K562 (cell line): ENCODE data around the gene SH3BP5. TPM values are rescaled to one million over a fixed set of nuclear protein-coding genes. Genes with fewer than 3 reads are reported as not detected.
A peak's percentile ranks its signal among the peaks of the same experiment; 100 is the strongest.

Experiments used
- CCAR2 ChIP-seq: fragments of 200-400 bp; formaldehyde crosslinking; IDR thresholded peaks from 2 replicates; pipeline ENCODE4 v1.6.1; 2017; ENCODE audit warnings: mild to moderate bottlenecking, low read depth, low read length
- EGR1 ChIP-seq: fragments of 450-650 bp; conservative IDR thresholded peaks from 2 replicates; pipeline ENCODE4 v1.6.1; 2017; ENCODE audit warnings: mild to moderate bottlenecking
- GTF2B ChIP-seq: IDR thresholded peaks from 2 replicates; pipeline ENCODE4 v1.6.1; 2011; ENCODE audit not compliant: insufficient read length; ENCODE audit errors: extremely low read depth
- HDAC2 ChIP-seq: fragments of 450-650 bp; IDR thresholded peaks from 2 replicates; pipeline ENCODE4 v1.6.1; 2016; ENCODE audit warnings: mild to moderate bottlenecking
- NCOA4 ChIP-seq: fragments of 450-650 bp; IDR thresholded peaks from 2 replicates; pipeline ENCODE4 v1.6.1; 2018; ENCODE audit warnings: mild to moderate bottlenecking; ENCODE audit not compliant: partially characterized antibody
- POLR2B ChIP-seq: fragments of 450-650 bp; IDR thresholded peaks from 2 replicates; pipeline ENCODE4 v1.6.1; 2018; ENCODE audit warnings: low read depth; ENCODE audit not compliant: partially characterized antibody
- PURB ChIP-seq: sonication (generic); formaldehyde crosslinking; IDR thresholded peaks from 2 replicates; pipeline ENCODE4 v1.9.0; 2021; ENCODE audit warnings: low read depth, mild to moderate bottlenecking, missing genetic modification reagents
- SAP30 ChIP-seq: fragments of 200-600 bp; sonication (generic); IDR thresholded peaks from 2 replicates; pipeline ENCODE4 v1.6.1; 2012; ENCODE audit warnings: borderline replicate concordance, low read depth, mild to moderate bottlenecking, moderate library complexity, low read length, control low read depth, inconsistent platforms; ENCODE audit not compliant: insufficient read depth, poor library complexity, severe bottlenecking
- STAT5A ChIP-seq: IDR thresholded peaks from 2 replicates; pipeline ENCODE4 v1.6.1; 2012; ENCODE audit warnings: low read length, inconsistent platforms, borderline replicate concordance
- TBL1XR1 ChIP-seq, 2 experiments: IDR thresholded peaks; 2 replicates each; pipeline ENCODE4 v1.6.1; 2012; ENCODE audit warnings: improper control_type of control experiment in 2 of 2, low read length in 2 of 2, mild to moderate bottlenecking in 1 of 2
- ZNF311 ChIP-seq: fragments of 250-450 bp; sonication (Bioruptor Pico); IDR thresholded peaks from 2 replicates; pipeline ENCODE4 v1.4.0; 2020; ENCODE audit warnings: mild to moderate bottlenecking, moderate library complexity
- ZNF445 ChIP-seq: fragments of 250-450 bp; sonication (Bioruptor Pico); IDR thresholded peaks from 2 replicates; pipeline ENCODE4 v1.4.0; 2020; ENCODE audit warnings: low read depth, mild to moderate bottlenecking, moderate library complexity
- ZNF512 ChIP-seq: IDR thresholded peaks from 2 replicates; pipeline ENCODE4 v1.6.1; 2016; ENCODE audit warnings: missing genetic modification characterization, missing compliant biosample characterization
- ZNF584 ChIP-seq: fragments of 200-800 bp; sonication (Bioruptor generic); IDR thresholded peaks from 2 replicates; pipeline ENCODE4 v1.6.1; 2016; ENCODE audit warnings: low read depth, mild to moderate bottlenecking, missing genetic modification characterization, missing compliant biosample characterization
- ZNF699 ChIP-seq: fragments of 250-450 bp; sonication (Bioruptor Pico); IDR thresholded peaks from 2 replicates; pipeline ENCODE4 v1.8.0; 2021; ENCODE audit warnings: mild to moderate bottlenecking, moderate library complexity; ENCODE audit not compliant: insufficient replicate concordance
- ZNF76 ChIP-seq: fragments of 250-450 bp; sonication (Bioruptor Pico); IDR thresholded peaks from 2 replicates; pipeline ENCODE4 v1.4.0; 2020; ENCODE audit warnings: mild to moderate bottlenecking, moderate library complexity, borderline replicate concordance
- polyA plus RNA-seq, 8 experiments: library from polyadenylated mRNA; depleted of rRNA in 4 of 8; stranded (reverse) in 5 of 8; unstranded in 3 of 8; fragments of >200 nt; fragmentation: Nextera tagmentation in 2 of 8; fragmentation: Illumina TruSeq in 1 of 8; extraction: Ambion mirVana in 2 of 8; extraction: Trizol in 1 of 8; gene quantifications; 2 replicates each; pipeline versions ENCODE4 v1.2.1 to v1.2.3, GENCODE V29; 2011 to 2014; ENCODE audit warnings: inconsistent platforms in 1 of 8, missing spikeins in 1 of 8
- total RNA-seq, 7 experiments: library from RNA; depleted of rRNA in 6 of 7; stranded (reverse); fragments of >200 nt in 6 of 7; fragmentation: Illumina TruSeq in 2 of 7; extraction: Trizol in 2 of 7; gene quantifications; 2 replicates each; pipeline versions ENCODE4 v1.2.1 to v1.2.3, GENCODE V29; 2011 to 2021; ENCODE audit warnings: low replicate concordance in 1 of 7
- TF ChIP-seq, protein P1 (sequence below): fragments of 250-450 bp; sonication (Bioruptor Pico); IDR thresholded peaks from 2 replicates; pipeline ENCODE4 v1.8.0; 2022; ENCODE audit warnings: moderate library complexity, mild to moderate bottlenecking, inconsistent platforms
- TF ChIP-seq, protein P2 (sequence below): IDR thresholded peaks from 3 replicates; pipeline ENCODE4 v1.6.1; 2011; ENCODE audit warnings: borderline replicate concordance, mild to moderate bottlenecking, moderate library complexity; ENCODE audit not compliant: insufficient read length; ENCODE audit errors: extremely low read depth

Gene SH3BP5
- total and polyA plus RNA-seq, 9 of the 15 experiments (the other 6 are each of a cell fraction or from before 2014, with no cell fraction given), result 2.9 to 29.0 (median 14.9) TPM

- TF ChIP-seq, protein P1, sequence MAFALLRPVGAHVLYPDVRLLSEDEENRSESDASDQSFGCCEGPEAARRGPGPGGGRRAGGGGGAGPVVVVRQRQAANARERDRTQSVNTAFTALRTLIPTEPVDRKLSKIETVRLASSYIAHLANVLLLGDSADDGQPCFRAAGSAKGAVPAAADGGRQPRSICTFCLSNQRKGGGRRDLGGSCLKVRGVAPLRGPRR (CRISPR knock-in tag), result peak; percentile 73; the same call in 1 of the 2 replicates
- TF ChIP-seq EGR1 (peak; percentile 94), ZNF699 (CRISPR knock-in tag) (no peak), PURB (CRISPR knock-in tag) (no peak), SAP30 (peak; percentile 95), STAT5A (no peak), POLR2B (peak; percentile 57), ZNF584 (CRISPR knock-in tag) (no peak), TBL1XR1 (IDR thresholded peaks at IDR 0.05; ENCODE audit: low read length in 2 of 2) (no peak), ZNF76 (CRISPR knock-in tag) (no peak), ZNF311 (CRISPR knock-in tag) (no peak), GTF2B (no peak), ZNF512 (no peak), CCAR2 (no peak), HDAC2 (no peak), ZNF445 (CRISPR knock-in tag) (no peak), NCOA4 (no peak)
- TF ChIP-seq, protein P2, sequence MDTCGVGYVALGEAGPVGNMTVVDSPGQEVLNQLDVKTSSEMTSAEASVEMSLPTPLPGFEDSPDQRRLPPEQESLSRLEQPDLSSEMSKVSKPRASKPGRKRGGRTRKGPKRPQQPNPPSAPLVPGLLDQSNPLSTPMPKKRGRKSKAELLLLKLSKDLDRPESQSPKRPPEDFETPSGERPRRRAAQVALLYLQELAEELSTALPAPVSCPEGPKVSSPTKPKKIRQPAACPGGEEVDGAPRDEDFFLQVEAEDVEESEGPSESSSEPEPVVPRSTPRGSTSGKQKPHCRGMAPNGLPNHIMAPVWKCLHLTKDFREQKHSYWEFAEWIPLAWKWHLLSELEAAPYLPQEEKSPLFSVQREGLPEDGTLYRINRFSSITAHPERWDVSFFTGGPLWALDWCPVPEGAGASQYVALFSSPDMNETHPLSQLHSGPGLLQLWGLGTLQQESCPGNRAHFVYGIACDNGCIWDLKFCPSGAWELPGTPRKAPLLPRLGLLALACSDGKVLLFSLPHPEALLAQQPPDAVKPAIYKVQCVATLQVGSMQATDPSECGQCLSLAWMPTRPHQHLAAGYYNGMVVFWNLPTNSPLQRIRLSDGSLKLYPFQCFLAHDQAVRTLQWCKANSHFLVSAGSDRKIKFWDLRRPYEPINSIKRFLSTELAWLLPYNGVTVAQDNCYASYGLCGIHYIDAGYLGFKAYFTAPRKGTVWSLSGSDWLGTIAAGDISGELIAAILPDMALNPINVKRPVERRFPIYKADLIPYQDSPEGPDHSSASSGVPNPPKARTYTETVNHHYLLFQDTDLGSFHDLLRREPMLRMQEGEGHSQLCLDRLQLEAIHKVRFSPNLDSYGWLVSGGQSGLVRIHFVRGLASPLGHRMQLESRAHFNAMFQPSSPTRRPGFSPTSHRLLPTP, result no peak
Observed at GRCh38 chr3:15205934-15206661, 126.3 kb downstream of the SH3BP5 start, which contains the start of gene CAPN7 (continued).
